ENCODE measurements around the gene RPA4. TPM values are rescaled to one million over a fixed set of nuclear protein-coding genes. Genes with fewer than 3 reads are reported as not detected.

The RPA4 gene
- total and polyA plus RNA-seq, 8 donors = 0.15 to 12.2 (median 4.8) TPM; not detected in 3

GRCh38 chrX:96861218-96861617 lies 22.5 kb upstream of the RPA4 start:
- no peaks in the 10 kb centered on the region for H3K36me3 ChIP-seq
- no peak for TF ChIP-seq POLR2A (IDR thresholded peaks at IDR 0.05)
- no peak for TF ChIP-seq POLR2AphosphoS5 (IDR thresholded peaks at IDR 0.05)
- TF ChIP-seq CTCF (IDR thresholded peaks at IDR 0.05) = no peak
- TF ChIP-seq EP300 (IDR thresholded peaks at IDR 0.05) = no peak
- H3K27ac ChIP-seq = no peak overlapping the region
- peaks cover 0 to 6% (median under 1%) of the 10 kb centered on the region in 4 donors for H3K4me1 ChIP-seq
- intact Hi-C loops (cut with DNase I; ENCODE audit: low total_unique reads) = no loop called here
- no peak for DNase-seq
- no peaks in the 10 kb centered on the region for H3K27me3 ChIP-seq
- 69 to 79% (median 75%) methylated on average over 3 of the region's 3 CpGs for WGBS, 5 donors
- H3K4me3 ChIP-seq = no peak overlapping the region
- H3K9me3 ChIP-seq = no peaks in the 10 kb centered on the region

DNA sequence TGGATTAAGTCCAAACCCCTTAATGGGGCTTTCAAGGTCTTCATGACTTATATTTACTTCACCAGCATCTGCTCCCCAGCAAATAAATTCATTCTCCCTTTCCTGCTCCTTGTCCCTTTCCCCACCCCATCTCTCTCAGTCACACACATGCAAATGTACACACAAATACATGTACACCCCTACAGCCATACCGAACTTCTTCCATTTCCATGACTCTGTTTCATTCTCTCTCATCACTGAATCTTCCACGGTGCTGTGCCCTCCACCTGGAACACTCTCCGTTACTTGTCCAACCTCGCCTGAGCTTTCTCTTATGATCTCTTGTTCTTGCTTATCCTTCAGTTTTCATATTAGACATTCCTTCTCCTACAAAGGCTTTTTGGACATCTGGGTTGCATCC lies 22.0 kb upstream of the RPA4 start:
- no peaks in the 10 kb centered on the region for H3K36me3 ChIP-seq
- H3K27me3 ChIP-seq = no peaks in the 10 kb centered on the region
- intact Hi-C loops (cut with DNase I; ENCODE audit: low total_unique reads) = no loop called here
- no peak overlapping the region for H3K27ac ChIP-seq
- no peak for DNase-seq
- peaks cover 0 to 4% (median 0%) of the 10 kb centered on the region in 4 donors for H3K4me1 ChIP-seq
- WGBS, 5 donors = 86 to 95% (median 92%) methylated on average over 4 of the region's 4 CpGs
- no peaks in the 10 kb centered on the region for H3K9me3 ChIP-seq
- TF ChIP-seq POLR2A (IDR thresholded peaks at IDR 0.05) (no peak), EP300 (IDR thresholded peaks at IDR 0.05) (no peak), POLR2AphosphoS5 (IDR thresholded peaks at IDR 0.05) (no peak), CTCF (IDR thresholded peaks at IDR 0.05) (no peak)
- no peak overlapping the region for H3K4me3 ChIP-seq

- H3K27me3 ChIP-seq = no peaks in the 10 kb centered on the region
- H3K9me3 ChIP-seq = no peaks in the 10 kb centered on the region
- no peaks in the 10 kb centered on the region for H3K4me1 ChIP-seq
- DNase-seq = no peak
- 86 to 99% (median 94%) methylated on average over 7 to 13 of the region's 13 CpGs for WGBS, 5 donors
- intact Hi-C loops (cut with DNase I; ENCODE audit: low total_unique reads) = no loop called here
- H3K36me3 ChIP-seq = peaks cover 0 to 17% (median 10%) of the 10 kb centered on the region in 4 donors
- TF ChIP-seq CTCF (IDR thresholded peaks at IDR 0.05) (no peak), EP300 (IDR thresholded peaks at IDR 0.05) (no peak), POLR2A (IDR thresholded peaks at IDR 0.05) (no peak), POLR2AphosphoS5 (IDR thresholded peaks at IDR 0.05) (no peak)
- no peak overlapping the region for H3K27ac ChIP-seq
- no peak overlapping the region for H3K4me3 ChIP-seq
Measured at GRCh38 chrX:96884027-96884426, 319 bp downstream of the RPA4 start.

- no peak overlapping the region for H3K4me3 ChIP-seq
- H3K27ac ChIP-seq = no peak overlapping the region
- intact Hi-C loops (cut with DNase I; ENCODE audit: low total_unique reads) = no loop called here
- 71 to 94% (median 76%) methylated on average over 1 of the region's 1 CpG for WGBS, 5 donors
- H3K9me3 ChIP-seq = no peaks in the 10 kb centered on the region
- no peaks in the 10 kb centered on the region for H3K27me3 ChIP-seq
- H3K36me3 ChIP-seq = peaks cover 0 to 4% (median 0%) of the 10 kb centered on the region in 4 donors
- DNase-seq = no peak
- TF ChIP-seq CTCF (IDR thresholded peaks at IDR 0.05) (no peak), POLR2AphosphoS5 (IDR thresholded peaks at IDR 0.05) (no peak), POLR2A (IDR thresholded peaks at IDR 0.05) (no peak), EP300 (IDR thresholded peaks at IDR 0.05) (no peak)
- H3K4me1 ChIP-seq = no peaks in the 10 kb centered on the region
Measured at GRCh38 chrX:96889726-96890125, 6.0 kb downstream of the RPA4 start.
